Measurements from ENCODE around the gene CRADD.

DNA sequence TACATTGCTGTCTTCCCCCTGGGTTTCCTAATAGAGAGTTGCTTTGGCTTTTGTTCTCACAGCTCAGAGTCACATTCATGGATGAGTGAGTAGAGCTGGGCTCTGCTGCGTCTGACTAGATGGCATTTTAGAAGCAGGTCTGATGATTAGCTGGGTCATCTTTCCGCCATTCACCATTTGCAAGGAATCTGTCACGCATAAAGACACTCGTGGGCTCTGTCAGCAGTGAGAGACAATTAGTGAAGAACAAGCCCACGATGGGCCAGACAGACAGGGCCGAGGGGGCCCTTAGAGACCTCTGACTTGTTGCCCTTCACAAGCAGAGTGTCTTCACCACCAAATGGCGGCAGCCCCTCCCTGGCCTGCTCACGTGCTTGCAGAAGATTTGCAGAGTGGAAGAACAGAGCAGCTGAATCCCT lies 175.0 kb downstream of the CRADD start:
- TF ChIP-seq, protein P1, sequence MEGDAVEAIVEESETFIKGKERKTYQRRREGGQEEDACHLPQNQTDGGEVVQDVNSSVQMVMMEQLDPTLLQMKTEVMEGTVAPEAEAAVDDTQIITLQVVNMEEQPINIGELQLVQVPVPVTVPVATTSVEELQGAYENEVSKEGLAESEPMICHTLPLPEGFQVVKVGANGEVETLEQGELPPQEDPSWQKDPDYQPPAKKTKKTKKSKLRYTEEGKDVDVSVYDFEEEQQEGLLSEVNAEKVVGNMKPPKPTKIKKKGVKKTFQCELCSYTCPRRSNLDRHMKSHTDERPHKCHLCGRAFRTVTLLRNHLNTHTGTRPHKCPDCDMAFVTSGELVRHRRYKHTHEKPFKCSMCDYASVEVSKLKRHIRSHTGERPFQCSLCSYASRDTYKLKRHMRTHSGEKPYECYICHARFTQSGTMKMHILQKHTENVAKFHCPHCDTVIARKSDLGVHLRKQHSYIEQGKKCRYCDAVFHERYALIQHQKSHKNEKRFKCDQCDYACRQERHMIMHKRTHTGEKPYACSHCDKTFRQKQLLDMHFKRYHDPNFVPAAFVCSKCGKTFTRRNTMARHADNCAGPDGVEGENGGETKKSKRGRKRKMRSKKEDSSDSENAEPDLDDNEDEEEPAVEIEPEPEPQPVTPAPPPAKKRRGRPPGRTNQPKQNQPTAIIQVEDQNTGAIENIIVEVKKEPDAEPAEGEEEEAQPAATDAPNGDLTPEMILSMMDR (IDR thresholded peaks at IDR 0.05), result no peak
- no peak for TF ChIP-seq EZH2 (IDR thresholded peaks at IDR 0.05; ENCODE audit: borderline replicate concordance, insufficient read depth, low read depth, low read length, poor library complexity, severe bottlenecking)
